Activated naive CD4-positive, alpha-beta T cell treated with anti-CD3 and anti-CD28 coated beads for 36 hours (primary cell): Measurements from ENCODE around the gene RNF125. TPM values are rescaled to one million over a fixed set of nuclear protein-coding genes. Genes with fewer than 3 reads are reported as not detected.

ENCODE experiments used
- CTCF ChIA-PET: fragments of 350-600 bp; sonication (Branson Sonifier 250); formaldehyde crosslinking; loops from one replicate; lab custom pipeline; 2021; ENCODE audit warnings: antibody characterized with exemption; lab: Charles Lee
- DNase-seq: peaks from one replicate; pipeline ENCODE4 v3.0.0-alpha.2; 2020
- H3K27ac Mint-ChIP-seq: one replicate; pipeline ENCODE4 v1.8.0; 2021; ENCODE audit warnings: mild to moderate bottlenecking, mixed read lengths
- H3K27me3 Mint-ChIP-seq: one replicate; pipeline ENCODE4 v1.8.0; 2021; ENCODE audit warnings: low read depth, mixed read lengths
- H3K36me3 Mint-ChIP-seq: one replicate; pipeline ENCODE4 v1.8.0; 2021; ENCODE audit warnings: low read depth, mixed read lengths
- H3K4me1 Mint-ChIP-seq: one replicate; pipeline ENCODE4 v1.8.0; 2021; ENCODE audit warnings: low read depth, mixed read lengths
- H3K4me3 Mint-ChIP-seq: one replicate; pipeline ENCODE4 v1.8.0; 2021; ENCODE audit warnings: mild to moderate bottlenecking, moderate library complexity, mixed read lengths
- H3K9me3 Mint-ChIP-seq: one replicate; pipeline ENCODE4 v1.8.0; 2021; ENCODE audit warnings: mixed read lengths
- intact Hi-C: fragments of 100-400 bp; cut with micrococcal nuclease; formaldehyde crosslinking; loops from one replicate; pipeline ENCODE4 v1.15.1; 2023
- total RNA-seq, 2 experiments: library from RNA; stranded (reverse); gene quantifications; one replicate each; pipeline ENCODE4 v1.2.3, GENCODE V29; 2021

The RNF125 gene
- total RNA-seq, 2 experiments from 2014 or later: 11.4 to 12.0 TPM

- Mint-ChIP-seq H3K27ac (peak overlapping the region; percentile 94), H3K27me3 (no peaks in the 10 kb centered on the region), H3K9me3 (no peaks in the 10 kb centered on the region), H3K4me1 (peaks cover 45% of the 10 kb centered on the region), H3K36me3 (peaks cover 34% of the 10 kb centered on the region), H3K4me3 (peak overlapping the region; percentile 92)
- CTCF ChIA-PET: interaction anchor here (1.6 kb wide), 1 partner anchor 74 kb away, joined by 3 read pairs; no protein-coding TSS in a partner anchor
- DNase-seq: peak; percentile 25
- intact Hi-C loops: loop anchor here (2.0 to 10.0 kb wide), 4 partner anchors 13 to 599 kb away; partner anchors contain the start of gene DSG2
These were observed 74.9 kb downstream of the RNF125 start for GRCh38 chr18:32093523-32093922.

- Mint-ChIP-seq H3K4me1 (peaks cover 57% of the 10 kb centered on the region), H3K4me3 (peak overlapping the region; percentile 23), H3K36me3 (peaks cover 37% of the 10 kb centered on the region), H3K9me3 (no peaks in the 10 kb centered on the region), H3K27me3 (no peaks in the 10 kb centered on the region), H3K27ac (peak overlapping the region; percentile 81)
- CTCF ChIA-PET: no interaction called here
- intact Hi-C loops: loop anchor here (10.0 kb wide), 1 partner anchor 601 kb away; the partner anchor contains the start of gene DSG2
- DNase-seq: peak; percentile 59
These were observed 76.7 kb downstream of the RNF125 start for GRCh38 chr18:32095192-32095899.

DNA sequence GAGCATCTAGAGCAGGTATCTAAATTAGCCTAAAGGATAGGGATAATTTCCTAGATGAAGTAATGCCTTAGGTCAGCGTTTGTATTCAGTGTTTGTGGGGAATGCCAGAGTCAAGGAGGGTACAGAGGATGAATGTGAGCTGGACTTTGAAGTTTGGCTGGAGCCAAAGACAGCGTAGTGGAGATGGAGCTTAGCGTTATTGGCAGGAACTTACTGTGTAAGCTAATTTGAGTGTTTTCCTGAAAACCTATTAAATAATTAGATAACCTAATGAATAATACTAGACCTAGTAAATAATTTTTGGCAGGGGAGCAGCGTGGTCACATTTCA, 77.2 kb downstream of the RNF125 start:
- H3K36me3 Mint-ChIP-seq: peaks cover 39% of the 10 kb centered on the region
- H3K4me1 Mint-ChIP-seq: peaks cover 59% of the 10 kb centered on the region
- intact Hi-C loops: loop anchor here (10.0 kb wide), 1 partner anchor 601 kb away; the partner anchor contains the start of gene DSG2
- H3K9me3 Mint-ChIP-seq: no peaks in the 10 kb centered on the region
- peak overlapping the region; percentile 81 for H3K27ac Mint-ChIP-seq
- no peak for DNase-seq
- H3K27me3 Mint-ChIP-seq: no peaks in the 10 kb centered on the region
- CTCF ChIA-PET: no interaction called here
- H3K4me3 Mint-ChIP-seq: peak overlapping the region; percentile 23

DNA sequence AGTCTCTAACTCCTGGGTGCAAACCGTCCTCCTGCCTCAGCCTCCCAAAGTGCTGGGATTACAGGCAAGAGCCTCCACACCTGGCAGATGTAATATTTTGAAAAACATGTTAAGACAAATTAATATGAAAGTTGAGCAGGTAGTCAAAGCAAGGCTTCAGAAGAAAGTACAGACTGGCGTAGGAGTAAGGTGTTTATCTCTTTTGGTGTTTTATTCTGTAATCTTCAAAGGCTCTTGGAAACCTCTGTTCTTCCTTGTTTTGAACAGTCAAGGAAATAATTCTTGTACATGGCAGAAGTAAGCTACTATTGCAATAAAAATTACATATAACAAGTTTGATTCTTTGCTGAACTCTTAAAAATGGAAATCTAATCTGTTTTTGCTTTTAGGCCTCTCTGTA, 78.3 kb downstream of the RNF125 start:
- no peaks in the 10 kb centered on the region for H3K9me3 Mint-ChIP-seq
- H3K4me1 Mint-ChIP-seq: peaks cover 58% of the 10 kb centered on the region
- intact Hi-C loops: loop anchor here (10.0 kb wide), 1 partner anchor 602 kb away; the partner anchor contains the start of gene DSG2
- no peak for DNase-seq
- H3K4me3 Mint-ChIP-seq: peak overlapping the region; percentile 43
- CTCF ChIA-PET: no interaction called here
- peaks cover 44% of the 10 kb centered on the region for H3K36me3 Mint-ChIP-seq
- no peaks in the 10 kb centered on the region for H3K27me3 Mint-ChIP-seq
- peak overlapping the region; percentile 81 for H3K27ac Mint-ChIP-seq

DNA sequence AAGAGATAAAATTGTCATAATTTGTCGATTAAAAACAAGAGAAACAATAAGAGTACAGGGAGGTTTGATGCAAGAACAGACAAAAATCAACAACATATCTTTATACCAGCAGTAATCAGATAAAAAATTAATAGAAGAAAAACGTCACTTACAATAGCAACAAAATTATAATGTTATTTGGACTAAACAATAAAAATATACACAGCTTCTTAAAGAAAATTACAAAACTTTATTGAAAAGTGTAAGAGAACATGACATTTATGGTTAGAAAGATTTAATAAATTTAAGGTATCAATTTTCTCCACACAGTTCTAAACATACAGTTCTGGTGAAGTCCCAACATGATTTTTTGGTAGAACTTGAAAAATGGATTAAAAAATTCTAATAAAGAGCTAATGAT, 85.9 kb downstream of the RNF125 start:
- peaks cover 27% of the 10 kb centered on the region for H3K36me3 Mint-ChIP-seq
- no peak for DNase-seq
- CTCF ChIA-PET: interaction anchor here (0.7 to 1.0 kb wide), 3 partner anchors 16 to 234 kb away, joined by 3 to 5 read pairs (median 4); partner anchors contain the start of gene RNF125
- intact Hi-C loops: no loop called here
- no peaks in the 10 kb centered on the region for H3K9me3 Mint-ChIP-seq
- peaks cover 45% of the 10 kb centered on the region for H3K4me1 Mint-ChIP-seq
- H3K27ac Mint-ChIP-seq: no peak overlapping the region
- no peaks in the 10 kb centered on the region for H3K27me3 Mint-ChIP-seq
- no peak overlapping the region for H3K4me3 Mint-ChIP-seq

GRCh38 chr18:32110005-32110404, 91.4 kb downstream of the RNF125 start:
- DNase-seq: no peak
- CTCF ChIA-PET: no interaction called here
- intact Hi-C loops: loop anchor here (1.0 kb wide), 1 partner anchor 10 kb away; no protein-coding TSS in a partner anchor
- no peak overlapping the region for H3K4me3 Mint-ChIP-seq
- peaks cover 27% of the 10 kb centered on the region for H3K36me3 Mint-ChIP-seq
- no peaks in the 10 kb centered on the region for H3K27me3 Mint-ChIP-seq
- no peaks in the 10 kb centered on the region for H3K9me3 Mint-ChIP-seq
- H3K27ac Mint-ChIP-seq: no peak overlapping the region
- peaks cover 54% of the 10 kb centered on the region for H3K4me1 Mint-ChIP-seq

DNA sequence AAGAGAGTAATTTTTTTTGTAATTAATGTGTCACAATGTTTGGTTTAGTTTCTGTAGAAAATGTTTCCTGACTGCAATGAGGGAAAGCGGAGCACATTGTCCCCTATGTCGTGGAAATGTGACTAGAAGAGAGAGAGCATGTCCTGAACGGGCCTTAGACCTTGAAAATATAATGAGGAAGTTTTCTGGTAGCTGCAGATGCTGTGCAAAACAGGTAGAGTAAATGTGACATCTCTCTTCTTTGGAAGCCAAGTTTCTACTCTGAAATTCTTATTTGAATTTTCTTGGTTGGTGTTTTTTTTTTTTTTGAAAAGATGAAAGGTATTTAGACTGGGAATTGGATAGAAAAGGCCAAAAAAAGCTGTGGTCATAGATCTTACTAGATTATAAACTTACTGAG, 93.1 kb downstream of the RNF125 start:
- CTCF ChIA-PET: interaction anchor here (0.6 to 1.1 kb wide), 2 partner anchors 46 kb away, joined by 3 to 7 read pairs; no protein-coding TSS in a partner anchor
- Mint-ChIP-seq H3K27ac (no peak overlapping the region), H3K27me3 (no peaks in the 10 kb centered on the region), H3K4me1 (peaks cover 48% of the 10 kb centered on the region), H3K9me3 (no peaks in the 10 kb centered on the region), H3K36me3 (peaks cover 34% of the 10 kb centered on the region), H3K4me3 (no peak overlapping the region)
- intact Hi-C loops: no loop called here
- DNase-seq: no peak

DNA sequence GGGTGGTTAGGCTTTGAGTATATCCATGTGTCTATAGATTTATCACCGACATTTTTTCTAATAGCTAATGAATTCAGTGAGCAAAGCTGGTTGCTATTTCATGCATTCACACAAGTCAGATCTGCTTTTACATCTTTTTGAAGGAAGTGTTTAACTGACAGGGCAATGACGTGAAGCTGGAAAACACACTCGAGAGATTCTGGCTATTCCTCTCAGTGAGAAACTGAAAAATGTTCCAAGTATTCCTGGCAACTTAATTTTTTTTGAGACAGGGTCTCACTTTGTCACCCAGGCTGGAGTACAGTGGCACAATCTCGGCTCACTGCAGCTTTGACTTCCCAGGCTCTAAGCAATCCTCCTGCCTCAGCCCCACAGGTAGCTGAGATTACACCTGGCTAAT, 94.2 kb downstream of the RNF125 start:
- Mint-ChIP-seq H3K27ac (no peak overlapping the region), H3K27me3 (no peaks in the 10 kb centered on the region), H3K4me3 (no peak overlapping the region), H3K4me1 (peaks cover 45% of the 10 kb centered on the region), H3K36me3 (peaks cover 35% of the 10 kb centered on the region), H3K9me3 (no peaks in the 10 kb centered on the region)
- CTCF ChIA-PET: interaction anchor here (0.6 to 0.8 kb wide), 2 partner anchors 14 to 45 kb away, joined by 3 read pairs; no protein-coding TSS in a partner anchor
- intact Hi-C loops: no loop called here
- DNase-seq: no peak

DNA sequence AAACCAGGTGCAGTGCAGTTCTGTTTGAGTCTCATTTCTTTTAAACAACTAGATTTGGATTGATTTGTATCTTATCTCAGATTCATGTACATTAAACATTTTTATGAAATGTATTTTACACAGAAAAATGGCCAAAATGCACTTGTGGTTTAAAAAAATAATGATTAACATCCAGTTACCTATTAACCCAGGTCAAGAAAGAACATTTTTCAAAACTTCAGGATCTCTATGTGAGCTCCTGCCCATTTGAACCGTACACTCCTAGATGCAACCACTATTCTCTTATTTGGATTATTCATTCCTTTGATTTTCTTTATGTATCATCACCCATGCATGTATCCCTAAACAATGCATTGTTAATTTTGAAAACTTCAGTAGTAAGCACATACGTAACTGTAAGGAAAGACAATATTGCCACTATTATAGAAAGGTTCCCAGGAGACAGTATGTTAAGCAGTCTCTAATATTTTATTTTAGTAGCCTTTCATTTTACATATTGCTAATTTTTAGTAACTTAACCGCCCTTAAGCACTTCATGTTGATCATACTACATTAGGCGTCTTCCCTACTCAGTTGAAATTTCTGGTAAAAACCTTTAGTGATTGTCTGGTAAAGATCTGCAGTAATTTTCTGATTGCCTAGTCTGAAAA, 95.8 kb downstream of the RNF125 start:
- Mint-ChIP-seq H3K27me3 (no peaks in the 10 kb centered on the region), H3K36me3 (peaks cover 37% of the 10 kb centered on the region), H3K27ac (no peak overlapping the region), H3K4me3 (no peak overlapping the region), H3K4me1 (peaks cover 38% of the 10 kb centered on the region), H3K9me3 (no peaks in the 10 kb centered on the region)
- intact Hi-C loops: no loop called here
- CTCF ChIA-PET: no interaction called here
- DNase-seq: no peak

DNA sequence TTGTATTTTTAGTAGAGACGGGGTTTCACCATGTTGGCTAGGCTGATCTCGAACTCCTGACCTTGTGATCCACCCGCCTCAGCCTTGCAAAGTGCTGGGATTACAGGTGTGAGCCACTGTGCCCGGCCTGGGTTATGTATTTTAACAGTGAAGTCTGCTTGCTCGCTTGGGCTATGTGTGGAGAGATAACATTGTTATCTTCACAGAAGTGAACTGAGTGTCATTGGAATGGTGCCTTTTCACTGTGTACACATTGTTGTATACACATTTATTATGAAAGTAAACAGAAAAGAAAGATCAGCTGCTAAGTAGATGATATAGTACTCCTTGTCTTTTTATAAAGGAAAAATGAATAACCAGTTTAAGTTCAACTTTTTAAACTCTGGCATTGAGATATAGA, 103.4 kb downstream of the RNF125 start:
- Mint-ChIP-seq H3K4me3 (no peak overlapping the region), H3K27ac (no peak overlapping the region), H3K4me1 (peaks cover 5% of the 10 kb centered on the region), H3K27me3 (no peaks in the 10 kb centered on the region), H3K36me3 (peaks cover 27% of the 10 kb centered on the region), H3K9me3 (no peaks in the 10 kb centered on the region)
- DNase-seq: no peak
- CTCF ChIA-PET: interaction anchor here (0.6 to 0.9 kb wide), 2 partner anchors 102 to 261 kb away, joined by 3 read pairs; no protein-coding TSS in a partner anchor
- intact Hi-C loops: no loop called here
